ENCODE data around the gene PER2.

The PER2 gene

DNA sequence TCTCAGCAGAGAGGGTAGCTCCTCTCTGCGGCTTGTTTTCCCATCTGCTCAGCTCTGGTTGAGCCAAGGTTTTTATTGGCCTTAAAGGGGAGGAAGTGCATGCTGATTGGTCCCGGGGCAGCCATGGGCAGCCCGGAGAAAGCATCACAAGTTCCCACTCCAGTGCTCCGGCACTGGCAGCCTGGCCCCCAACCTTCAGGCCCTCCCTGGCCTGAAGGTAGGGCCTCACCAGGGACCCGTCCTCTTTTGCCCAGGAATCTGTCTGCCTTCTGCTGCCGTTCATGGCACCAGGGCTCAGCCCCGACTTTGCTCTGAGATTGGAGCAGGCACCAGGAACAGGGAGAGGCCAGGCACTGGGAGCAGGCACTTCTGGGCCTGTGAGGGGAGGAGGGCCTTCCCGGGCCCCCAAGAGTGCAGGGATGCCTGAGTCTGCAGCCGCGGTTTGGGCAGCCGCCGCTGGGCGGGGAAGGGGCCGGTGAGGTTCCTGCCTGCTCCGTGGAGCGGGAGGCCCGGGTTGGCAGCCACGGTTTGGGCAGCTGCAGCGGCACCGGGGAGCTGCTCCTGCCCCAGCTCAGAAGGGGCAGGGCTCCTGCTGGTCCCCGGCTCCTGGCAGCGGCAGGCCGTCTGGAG is 67.4 kb downstream of the PER2 start:
- H3K4me1 ChIP-seq (ENCODE audit: control insufficient read depth in 1 of 2, insufficient read depth in 2 of 2, low read length in 2 of 2) = no peaks in the 10 kb centered on the region
- H3K27ac ChIP-seq (ENCODE audit: low read depth, low read length) = no peak overlapping the region
- WGBS (ENCODE audit: extremely low coverage, insufficient coverage, insufficient read length) = no CpG with 5 or more reads among the region's 23 CpGs
- H2BK12ac ChIP-seq (ENCODE audit: low read length) = no peak overlapping the region
- no peak overlapping the region for H4K8ac ChIP-seq (ENCODE audit: low read depth, low read length)
- no peak overlapping the region for H3K4me2 ChIP-seq (ENCODE audit: low read length)
- DNase-seq = no peak
- H3K36me3 ChIP-seq (ENCODE audit: control insufficient read depth in 1 of 2, insufficient read depth in 2 of 2, low read length in 2 of 2) = no peaks in the 10 kb centered on the region
- H3K27me3 ChIP-seq (ENCODE audit: insufficient read depth, low read length) = no peaks in the 10 kb centered on the region
- no peaks in the 10 kb centered on the region for H3K79me1 ChIP-seq (ENCODE audit: low read length)
- H4K12ac ChIP-seq (ENCODE audit: low read depth, low read length) = no peak overlapping the region
- H3K23ac ChIP-seq (ENCODE audit: low read length) = no peak overlapping the region
- H3K4ac ChIP-seq (ENCODE audit: low read depth, low read length) = no peak overlapping the region
- no peak overlapping the region for H2BK5ac ChIP-seq (ENCODE audit: low read depth, low read length, poor library complexity)
- no peak overlapping the region for H3K18ac ChIP-seq (ENCODE audit: low read length)
- H4K91ac ChIP-seq (ENCODE audit: low read depth, low read length) = no peak overlapping the region
- no peak overlapping the region for H2AK5ac ChIP-seq (ENCODE audit: low read length)
- no peak overlapping the region for H2AFZ ChIP-seq (ENCODE audit: insufficient read depth, low read length, poor library complexity)
- H3K79me2 ChIP-seq (ENCODE audit: control insufficient read depth, insufficient read depth, low read length, poor library complexity) = no peaks in the 10 kb centered on the region
- H3K9me3 ChIP-seq (ENCODE audit: insufficient read depth, low read depth, low read length) = no peaks in the 10 kb centered on the region
- no peak overlapping the region for H3K4me3 ChIP-seq (ENCODE audit: low read depth, low read length)
- no peak overlapping the region for H2BK120ac ChIP-seq (ENCODE audit: insufficient read depth, low read length, poor library complexity)
- H3K9ac ChIP-seq (ENCODE audit: low read length) = no peak overlapping the region
- no peak overlapping the region for H3K14ac ChIP-seq (ENCODE audit: low read length)

DNA sequence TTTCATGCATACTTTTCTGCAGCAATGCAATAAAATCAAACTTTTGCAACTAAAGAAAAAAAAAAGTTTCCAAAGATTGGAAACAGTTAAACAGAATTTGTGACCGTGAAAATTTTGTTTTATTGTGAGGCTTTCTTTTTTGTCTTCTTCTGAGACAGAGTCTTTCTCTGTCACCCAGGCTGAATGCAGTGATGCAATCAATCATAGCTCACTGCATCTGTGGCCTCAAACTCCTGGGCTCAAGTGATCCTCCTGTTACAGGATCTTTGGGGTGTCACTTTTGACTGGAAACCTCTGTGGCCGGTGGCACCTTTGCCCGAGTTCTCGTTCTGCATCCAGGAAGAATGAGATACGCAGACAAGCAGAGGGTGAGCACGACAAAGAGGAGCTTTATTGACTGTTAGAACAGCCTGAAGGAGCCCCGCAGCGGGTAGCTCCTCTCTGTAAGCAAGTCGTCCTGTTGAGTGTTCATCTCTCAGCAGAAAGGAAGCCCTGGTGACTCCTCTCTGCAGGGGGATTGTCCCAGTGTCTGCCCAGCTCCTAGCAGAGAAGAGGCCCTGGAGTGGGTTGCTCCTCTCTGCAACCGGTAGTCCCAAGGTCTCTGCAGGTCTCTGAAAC is 68.0 kb downstream of the PER2 start:
- no peak overlapping the region for H2AK5ac ChIP-seq (ENCODE audit: low read length)
- no peak overlapping the region for H3K4me2 ChIP-seq (ENCODE audit: low read length)
- no peaks in the 10 kb centered on the region for H3K36me3 ChIP-seq (ENCODE audit: control insufficient read depth in 1 of 2, insufficient read depth in 2 of 2, low read length in 2 of 2)
- H2BK12ac ChIP-seq (ENCODE audit: low read length) = no peak overlapping the region
- no peak overlapping the region for H3K23ac ChIP-seq (ENCODE audit: low read length)
- H3K79me2 ChIP-seq (ENCODE audit: control insufficient read depth, insufficient read depth, low read length, poor library complexity) = no peaks in the 10 kb centered on the region
- no peak overlapping the region for H2BK120ac ChIP-seq (ENCODE audit: insufficient read depth, low read length, poor library complexity)
- H4K12ac ChIP-seq (ENCODE audit: low read depth, low read length) = no peak overlapping the region
- H3K4me1 ChIP-seq (ENCODE audit: control insufficient read depth in 1 of 2, insufficient read depth in 2 of 2, low read length in 2 of 2) = no peaks in the 10 kb centered on the region
- DNase-seq = no peak
- no peak overlapping the region for H2AFZ ChIP-seq (ENCODE audit: insufficient read depth, low read length, poor library complexity)
- H3K79me1 ChIP-seq (ENCODE audit: low read length) = no peaks in the 10 kb centered on the region
- no peak overlapping the region for H3K18ac ChIP-seq (ENCODE audit: low read length)
- H4K91ac ChIP-seq (ENCODE audit: low read depth, low read length) = no peak overlapping the region
- no peak overlapping the region for H2BK5ac ChIP-seq (ENCODE audit: low read depth, low read length, poor library complexity)
- no peak overlapping the region for H3K4me3 ChIP-seq (ENCODE audit: low read depth, low read length)
- H4K8ac ChIP-seq (ENCODE audit: low read depth, low read length) = no peak overlapping the region
- H3K27ac ChIP-seq (ENCODE audit: low read depth, low read length) = no peak overlapping the region
- H3K9ac ChIP-seq (ENCODE audit: low read length) = no peak overlapping the region
- WGBS (ENCODE audit: extremely low coverage, insufficient coverage, insufficient read length) = no CpG with 5 or more reads among the region's 10 CpGs
- no peak overlapping the region for H3K4ac ChIP-seq (ENCODE audit: low read depth, low read length)
- no peaks in the 10 kb centered on the region for H3K27me3 ChIP-seq (ENCODE audit: insufficient read depth, low read length)
- H3K9me3 ChIP-seq (ENCODE audit: insufficient read depth, low read depth, low read length) = no peaks in the 10 kb centered on the region
- no peak overlapping the region for H3K14ac ChIP-seq (ENCODE audit: low read length)

DNA sequence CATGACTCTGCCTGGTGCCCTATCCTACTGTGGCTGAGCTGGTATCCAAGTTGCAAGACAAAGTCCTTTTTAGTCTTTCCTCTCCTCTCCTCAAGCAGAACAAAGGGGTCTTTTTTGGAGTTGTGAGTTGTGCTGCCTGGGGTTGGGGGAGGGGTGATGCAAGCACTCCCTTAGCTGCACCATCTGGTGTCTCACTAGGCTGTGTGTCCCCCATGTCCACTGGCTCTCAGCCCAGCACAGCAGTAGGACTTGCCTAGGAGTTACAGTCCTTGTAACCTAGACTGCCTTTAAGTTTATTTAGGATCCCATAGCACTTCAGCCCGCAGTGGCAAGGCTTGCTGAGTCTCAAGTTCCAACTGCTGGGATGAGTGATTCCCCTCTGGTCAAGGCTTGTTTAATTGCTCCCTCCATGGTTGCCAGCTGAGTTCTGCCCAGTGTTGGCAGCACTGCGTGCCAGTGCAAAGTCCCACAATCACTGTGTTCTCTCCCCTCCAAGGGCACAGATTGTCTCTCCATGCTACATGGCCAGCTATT is 71.7 kb downstream of the PER2 start:
- H2BK120ac ChIP-seq (ENCODE audit: insufficient read depth, low read length, poor library complexity) = no peak overlapping the region
- H3K4ac ChIP-seq (ENCODE audit: low read depth, low read length) = no peak overlapping the region
- no peaks in the 10 kb centered on the region for H3K9me3 ChIP-seq (ENCODE audit: insufficient read depth, low read depth, low read length)
- H3K9ac ChIP-seq (ENCODE audit: low read length) = no peak overlapping the region
- no peak for DNase-seq
- WGBS (ENCODE audit: extremely low coverage, insufficient coverage, insufficient read length) = no CpG with 5 or more reads among the region's 2 CpGs
- no peaks in the 10 kb centered on the region for H3K79me1 ChIP-seq (ENCODE audit: low read length)
- no peak overlapping the region for H3K23ac ChIP-seq (ENCODE audit: low read length)
- no peak overlapping the region for H3K18ac ChIP-seq (ENCODE audit: low read length)
- no peak overlapping the region for H2BK5ac ChIP-seq (ENCODE audit: low read depth, low read length, poor library complexity)
- no peak overlapping the region for H2BK12ac ChIP-seq (ENCODE audit: low read length)
- no peak overlapping the region for H3K4me2 ChIP-seq (ENCODE audit: low read length)
- H3K14ac ChIP-seq (ENCODE audit: low read length) = no peak overlapping the region
- no peak overlapping the region for H4K12ac ChIP-seq (ENCODE audit: low read depth, low read length)
- H2AFZ ChIP-seq (ENCODE audit: insufficient read depth, low read length, poor library complexity) = no peak overlapping the region
- no peak overlapping the region for H4K8ac ChIP-seq (ENCODE audit: low read depth, low read length)
- H3K4me3 ChIP-seq (ENCODE audit: low read depth, low read length) = no peak overlapping the region
- no peaks in the 10 kb centered on the region for H3K27me3 ChIP-seq (ENCODE audit: insufficient read depth, low read length)
- H3K27ac ChIP-seq (ENCODE audit: low read depth, low read length) = no peak overlapping the region
- no peak overlapping the region for H4K91ac ChIP-seq (ENCODE audit: low read depth, low read length)
- H3K36me3 ChIP-seq (ENCODE audit: control insufficient read depth in 1 of 2, insufficient read depth in 2 of 2, low read length in 2 of 2) = no peaks in the 10 kb centered on the region
- no peaks in the 10 kb centered on the region for H3K79me2 ChIP-seq (ENCODE audit: control insufficient read depth, insufficient read depth, low read length, poor library complexity)
- no peak overlapping the region for H2AK5ac ChIP-seq (ENCODE audit: low read length)
- H3K4me1 ChIP-seq (ENCODE audit: control insufficient read depth in 1 of 2, insufficient read depth in 2 of 2, low read length in 2 of 2) = no peaks in the 10 kb centered on the region

DNA sequence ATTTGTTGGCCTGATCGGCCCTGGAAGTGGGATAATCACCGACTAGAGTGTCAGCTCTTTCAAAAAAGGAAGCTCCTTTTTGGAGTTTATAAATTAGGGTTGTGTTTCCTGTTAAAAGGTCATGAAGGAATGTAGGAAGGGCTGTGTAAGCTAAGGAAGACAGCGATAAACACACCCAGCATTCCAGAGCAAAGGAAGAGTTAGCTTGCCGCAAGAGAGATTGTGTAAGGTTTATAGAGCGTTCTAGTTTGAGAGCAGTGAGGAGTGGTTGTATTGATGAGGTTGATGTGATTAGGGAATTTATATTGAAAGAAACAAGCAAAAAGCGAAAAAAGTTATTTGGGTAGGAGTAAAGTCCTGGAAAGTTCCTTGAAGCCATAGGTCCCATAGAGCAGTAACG is 81.4 kb downstream of the PER2 start:
- Histone ChIP-seq H2BK120ac (ENCODE audit: insufficient read depth, low read length, poor library complexity) (no peak overlapping the region), H2AK5ac (ENCODE audit: low read length) (no peak overlapping the region), H2AFZ (ENCODE audit: insufficient read depth, low read length, poor library complexity) (no peak overlapping the region), H3K4me3 (ENCODE audit: low read depth, low read length) (no peak overlapping the region), H3K4me2 (ENCODE audit: low read length) (no peak overlapping the region), H4K12ac (ENCODE audit: low read depth, low read length) (no peak overlapping the region), H3K14ac (ENCODE audit: low read length) (no peak overlapping the region), H4K8ac (ENCODE audit: low read depth, low read length) (no peak overlapping the region), H3K36me3 (ENCODE audit: control insufficient read depth in 1 of 2, insufficient read depth in 2 of 2, low read length in 2 of 2) (no peaks in the 10 kb centered on the region), H2BK12ac (ENCODE audit: low read length) (no peak overlapping the region), H3K9ac (ENCODE audit: low read length) (no peak overlapping the region), H3K27me3 (ENCODE audit: insufficient read depth, low read length) (peaks cover 4% of the 10 kb centered on the region), H2BK5ac (ENCODE audit: low read depth, low read length, poor library complexity) (no peak overlapping the region), H3K27ac (ENCODE audit: low read depth, low read length) (no peak overlapping the region), H3K23ac (ENCODE audit: low read length) (no peak overlapping the region), H3K4ac (ENCODE audit: low read depth, low read length) (no peak overlapping the region), H3K79me1 (ENCODE audit: low read length) (peaks cover 9% of the 10 kb centered on the region), H3K9me3 (ENCODE audit: insufficient read depth, low read depth, low read length) (no peaks in the 10 kb centered on the region), H4K91ac (ENCODE audit: low read depth, low read length) (no peak overlapping the region), H3K79me2 (ENCODE audit: control insufficient read depth, insufficient read depth, low read length, poor library complexity) (peaks cover 14% of the 10 kb centered on the region), H3K18ac (ENCODE audit: low read length) (no peak overlapping the region), H3K4me1 (ENCODE audit: control insufficient read depth in 1 of 2, insufficient read depth in 2 of 2, low read length in 2 of 2) (peaks cover 5 to 8% of the 10 kb centered on the region in 2 experiments)
- 100% methylated on average over 1 of the region's 7 CpGs for WGBS (ENCODE audit: extremely low coverage, insufficient coverage, insufficient read length)
- DNase-seq = no peak

Data from trophoblast cell (in vitro differentiated cells and primary cell).